GM12878 (cell line): ENCODE data around the gene PDCL3. TPM values are rescaled to one million over a fixed set of nuclear protein-coding genes. Genes with fewer than 3 reads are reported as not detected.

Experiments used
- BCL11A ChIP-seq: IDR thresholded peaks from 2 replicates; pipeline ENCODE4 v1.6.1; 2011; ENCODE audit warnings: low read depth, low read length
- CREB1 ChIP-seq: IDR thresholded peaks from 2 replicates; pipeline ENCODE4 v1.6.1; 2012; ENCODE audit warnings: low read depth, mild to moderate bottlenecking, inconsistent platforms
- EP300 ChIP-seq, 2 experiments: fragments of 150-350 bp in 1 of 2; IDR thresholded peaks; 2 replicates each; pipeline ENCODE4 v1.6.1; 2011 to 2012; ENCODE audit warnings: low read depth in 2 of 2, low read length in 2 of 2, borderline replicate concordance in 1 of 2, improper control_type of control experiment in 1 of 2, inconsistent platforms in 1 of 2; ENCODE audit not compliant: control insufficient read depth in 1 of 2
- ETV6 ChIP-seq, 2 experiments: fragments of 450-650 bp in 1 of 2; IDR thresholded peaks in 1 of 2; conservative IDR thresholded peaks in 1 of 2; 2 replicates each; pipeline ENCODE4 v1.6.1; 2014; ENCODE audit warnings: antibody characterized with exemption in 1 of 2, borderline replicate concordance in 1 of 2, low read depth in 1 of 2, mild to moderate bottlenecking in 1 of 2, moderate library complexity in 1 of 2
- HDAC6 ChIP-seq: fragments of 200-600 bp; sonication (generic); IDR thresholded peaks from one replicate; pipeline ENCODE4 v1.8.0; 2017; ENCODE audit warnings: antibody characterized with exemption; ENCODE audit not compliant: unreplicated experiment
- IKZF1 ChIP-seq: fragments of 450-650 bp; conservative IDR thresholded peaks from 2 replicates; pipeline ENCODE4 v1.6.1; 2017; ENCODE audit warnings: antibody characterized with exemption, mild to moderate bottlenecking
- KAT2A ChIP-seq: conservative IDR thresholded peaks from 2 replicates; pipeline ENCODE4 v1.6.1; 2011; ENCODE audit warnings: low read depth, low read length; ENCODE audit not compliant: control insufficient read depth
- NBN ChIP-seq: fragments of 450-650 bp; IDR thresholded peaks from 2 replicates; pipeline ENCODE4 v1.6.1; 2016
- NFYA ChIP-seq: IDR thresholded peaks from 2 replicates; pipeline ENCODE4 v1.6.1; 2011; ENCODE audit warnings: low read depth, mild to moderate bottlenecking, low read length, improper control_type of control experiment, borderline replicate concordance
- polyA plus RNA-seq, 11 experiments: library from polyadenylated mRNA; depleted of rRNA in 4 of 11; unstranded in 6 of 11; stranded (reverse) in 5 of 11; fragments of >200 nt; fragmentation: Nextera tagmentation in 4 of 11; fragmentation: Illumina TruSeq in 1 of 11; extraction: Ambion mirVana in 4 of 11; extraction: Trizol in 1 of 11; gene quantifications; 1 replicate in 1 of 11; 2 replicates in 10 of 11; pipeline versions ENCODE4 v1.2.1 to v1.2.3, GENCODE V29; 2011 to 2016; ENCODE audit warnings: inconsistent platforms in 2 of 11, missing spikeins in 2 of 11, low read depth in 1 of 11
- total RNA-seq, 4 experiments: library from RNA; depleted of rRNA in 3 of 4; stranded (reverse); fragments of >200 nt in 3 of 4; fragmentation: Illumina TruSeq in 1 of 4; extraction: Trizol in 1 of 4; gene quantifications; 2 replicates each; pipeline versions ENCODE4 v1.2.1 to v1.2.3, GENCODE V29; 2013 to 2021
- TF ChIP-seq, protein P1 (sequence below): fragments of 150-350 bp; IDR thresholded peaks from 2 replicates; pipeline ENCODE4 v1.6.1; 2016; ENCODE audit warnings: low read depth, low read length
- TF ChIP-seq, protein P2 (sequence below): IDR thresholded peaks from 2 replicates; pipeline ENCODE4 v1.6.1; 2012; ENCODE audit warnings: mild to moderate bottlenecking, low read depth, low read length

PDCL3 gene
- total and polyA plus RNA-seq, 10 of the 15 experiments (the other 5 are each of a cell fraction or from before 2014, with no cell fraction given) = 22.9 to 111 (median 51.1) TPM

DNA sequence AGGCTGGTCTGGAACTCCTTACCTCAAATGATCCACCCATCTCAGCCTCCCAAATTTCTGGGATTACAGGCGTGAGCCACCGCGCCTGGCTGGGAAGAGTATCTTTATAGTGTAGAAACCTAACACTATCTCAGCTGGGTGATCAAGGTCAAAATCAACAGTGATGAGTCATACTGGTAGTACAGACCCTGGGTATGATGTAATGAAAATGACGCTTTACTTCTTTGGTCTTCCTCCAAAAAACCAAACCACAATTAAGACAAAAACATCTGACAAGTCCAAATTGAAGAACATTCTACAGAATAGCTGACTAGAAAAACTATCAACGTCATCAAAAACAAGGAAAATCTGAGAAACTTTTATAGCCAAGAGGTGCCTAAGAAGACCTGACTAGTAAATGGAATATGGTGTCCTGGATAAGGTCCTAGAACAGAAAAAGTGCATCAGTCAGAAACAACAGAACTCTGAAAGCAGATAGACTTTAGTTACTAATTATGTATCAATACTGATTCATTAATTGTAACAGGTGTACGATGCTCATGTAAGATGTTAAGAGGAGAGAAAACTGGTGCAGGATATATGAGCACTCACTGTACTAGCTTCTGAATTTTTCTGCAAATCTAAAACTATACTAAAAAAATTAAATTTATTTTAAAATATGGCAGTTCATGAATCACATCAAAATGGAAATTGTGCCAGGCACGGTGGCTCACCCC, 25.4 kb downstream of the PDCL3 start (continued):
- TF ChIP-seq EP300 (IDR thresholded peaks at IDR 0.05; ENCODE audit: borderline replicate concordance in 1 of 2, control insufficient read depth in 1 of 2, low read depth in 2 of 2, low read length in 2 of 2) (peak in 1 of 2 experiments; percentile 85; a peak in 1 of 4 replicates), NFYA (no peak), KAT2A (no peak), ETV6 (conservative IDR thresholded peaks at IDR 0.05 in 1 of 2, IDR thresholded peaks at IDR 0.05 in 1 of 2; ENCODE audit: borderline replicate concordance in 1 of 2, low read depth in 1 of 2) (0 out of 4 replicates have a peak, but pooled peaks of 1 of the 2 experiments have one; percentile 47), BCL11A (peak; percentile 66; the same call in 1 of the 2 replicates), IKZF1 (peak; percentile 84), NBN (peak; percentile 50; the same call in 1 of the 2 replicates), CREB1 (peak; percentile 88), HDAC6 (no peak)
- TF ChIP-seq, protein P1, sequence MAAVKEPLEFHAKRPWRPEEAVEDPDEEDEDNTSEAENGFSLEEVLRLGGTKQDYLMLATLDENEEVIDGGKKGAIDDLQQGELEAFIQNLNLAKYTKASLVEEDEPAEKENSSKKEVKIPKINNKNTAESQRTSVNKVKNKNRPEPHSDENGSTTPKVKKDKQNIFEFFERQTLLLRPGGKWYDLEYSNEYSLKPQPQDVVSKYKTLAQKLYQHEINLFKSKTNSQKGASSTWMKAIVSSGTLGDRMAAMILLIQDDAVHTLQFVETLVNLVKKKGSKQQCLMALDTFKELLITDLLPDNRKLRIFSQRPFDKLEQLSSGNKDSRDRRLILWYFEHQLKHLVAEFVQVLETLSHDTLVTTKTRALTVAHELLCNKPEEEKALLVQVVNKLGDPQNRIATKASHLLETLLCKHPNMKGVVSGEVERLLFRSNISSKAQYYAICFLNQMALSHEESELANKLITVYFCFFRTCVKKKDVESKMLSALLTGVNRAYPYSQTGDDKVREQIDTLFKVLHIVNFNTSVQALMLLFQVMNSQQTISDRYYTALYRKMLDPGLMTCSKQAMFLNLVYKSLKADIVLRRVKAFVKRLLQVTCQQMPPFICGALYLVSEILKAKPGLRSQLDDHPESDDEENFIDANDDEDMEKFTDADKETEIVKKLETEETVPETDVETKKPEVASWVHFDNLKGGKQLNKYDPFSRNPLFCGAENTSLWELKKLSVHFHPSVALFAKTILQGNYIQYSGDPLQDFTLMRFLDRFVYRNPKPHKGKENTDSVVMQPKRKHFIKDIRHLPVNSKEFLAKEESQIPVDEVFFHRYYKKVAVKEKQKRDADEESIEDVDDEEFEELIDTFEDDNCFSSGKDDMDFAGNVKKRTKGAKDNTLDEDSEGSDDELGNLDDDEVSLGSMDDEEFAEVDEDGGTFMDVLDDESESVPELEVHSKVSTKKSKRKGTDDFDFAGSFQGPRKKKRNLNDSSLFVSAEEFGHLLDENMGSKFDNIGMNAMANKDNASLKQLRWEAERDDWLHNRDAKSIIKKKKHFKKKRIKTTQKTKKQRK = no peak
- TF ChIP-seq, protein P2, sequence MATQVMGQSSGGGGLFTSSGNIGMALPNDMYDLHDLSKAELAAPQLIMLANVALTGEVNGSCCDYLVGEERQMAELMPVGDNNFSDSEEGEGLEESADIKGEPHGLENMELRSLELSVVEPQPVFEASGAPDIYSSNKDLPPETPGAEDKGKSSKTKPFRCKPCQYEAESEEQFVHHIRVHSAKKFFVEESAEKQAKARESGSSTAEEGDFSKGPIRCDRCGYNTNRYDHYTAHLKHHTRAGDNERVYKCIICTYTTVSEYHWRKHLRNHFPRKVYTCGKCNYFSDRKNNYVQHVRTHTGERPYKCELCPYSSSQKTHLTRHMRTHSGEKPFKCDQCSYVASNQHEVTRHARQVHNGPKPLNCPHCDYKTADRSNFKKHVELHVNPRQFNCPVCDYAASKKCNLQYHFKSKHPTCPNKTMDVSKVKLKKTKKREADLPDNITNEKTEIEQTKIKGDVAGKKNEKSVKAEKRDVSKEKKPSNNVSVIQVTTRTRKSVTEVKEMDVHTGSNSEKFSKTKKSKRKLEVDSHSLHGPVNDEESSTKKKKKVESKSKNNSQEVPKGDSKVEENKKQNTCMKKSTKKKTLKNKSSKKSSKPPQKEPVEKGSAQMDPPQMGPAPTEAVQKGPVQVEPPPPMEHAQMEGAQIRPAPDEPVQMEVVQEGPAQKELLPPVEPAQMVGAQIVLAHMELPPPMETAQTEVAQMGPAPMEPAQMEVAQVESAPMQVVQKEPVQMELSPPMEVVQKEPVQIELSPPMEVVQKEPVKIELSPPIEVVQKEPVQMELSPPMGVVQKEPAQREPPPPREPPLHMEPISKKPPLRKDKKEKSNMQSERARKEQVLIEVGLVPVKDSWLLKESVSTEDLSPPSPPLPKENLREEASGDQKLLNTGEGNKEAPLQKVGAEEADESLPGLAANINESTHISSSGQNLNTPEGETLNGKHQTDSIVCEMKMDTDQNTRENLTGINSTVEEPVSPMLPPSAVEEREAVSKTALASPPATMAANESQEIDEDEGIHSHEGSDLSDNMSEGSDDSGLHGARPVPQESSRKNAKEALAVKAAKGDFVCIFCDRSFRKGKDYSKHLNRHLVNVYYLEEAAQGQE = no peak
